GM12875 (cell line): ENCODE data around the gene SLC2A9.

Source experiments
- H3K4me3 ChIP-seq: one replicate; pipeline ENCODE4 v1.5.1; 2011; ENCODE audit warnings: low read depth, low read length, control low read depth
- TF ChIP-seq, protein P1 (sequence below): IDR thresholded peaks from 2 replicates; pipeline ENCODE4 v1.5.1; 2011; ENCODE audit warnings: low read depth, mild to moderate bottlenecking, control low read depth, inconsistent platforms, low read length, moderate library complexity, borderline replicate concordance; ENCODE audit not compliant: insufficient read depth

Gene SLC2A9

DNA sequence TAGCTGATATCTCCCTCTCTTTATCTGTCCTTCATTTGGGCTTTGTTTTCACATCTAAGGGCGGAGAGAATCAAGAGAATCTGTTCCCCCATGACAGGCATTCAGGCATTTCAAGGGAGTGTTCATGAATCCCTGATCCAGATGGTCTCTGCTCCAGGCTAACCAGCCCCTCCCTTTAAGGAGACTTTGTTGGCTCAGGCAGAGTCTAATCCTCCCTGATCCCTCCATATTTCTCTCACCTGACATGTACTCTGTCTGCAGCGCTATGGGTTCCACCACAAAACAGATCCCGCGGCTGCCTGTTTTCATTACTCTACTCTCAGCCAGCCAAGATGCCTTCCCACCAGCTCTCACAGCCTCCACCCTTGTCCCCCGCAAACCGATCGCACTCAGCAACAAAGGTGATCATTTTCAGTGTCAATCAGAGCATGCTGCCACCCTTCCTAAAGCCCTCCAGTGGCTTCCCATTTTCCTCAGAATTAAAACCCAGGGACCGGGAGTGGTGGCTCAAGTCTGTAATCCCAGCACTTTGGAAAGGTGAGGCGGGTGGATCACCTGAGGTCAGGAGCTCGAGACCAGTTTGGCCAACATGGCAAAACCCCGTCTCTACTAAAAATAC lies 30.3 kb upstream of the SLC2A9 start:
- TF ChIP-seq, protein P1, sequence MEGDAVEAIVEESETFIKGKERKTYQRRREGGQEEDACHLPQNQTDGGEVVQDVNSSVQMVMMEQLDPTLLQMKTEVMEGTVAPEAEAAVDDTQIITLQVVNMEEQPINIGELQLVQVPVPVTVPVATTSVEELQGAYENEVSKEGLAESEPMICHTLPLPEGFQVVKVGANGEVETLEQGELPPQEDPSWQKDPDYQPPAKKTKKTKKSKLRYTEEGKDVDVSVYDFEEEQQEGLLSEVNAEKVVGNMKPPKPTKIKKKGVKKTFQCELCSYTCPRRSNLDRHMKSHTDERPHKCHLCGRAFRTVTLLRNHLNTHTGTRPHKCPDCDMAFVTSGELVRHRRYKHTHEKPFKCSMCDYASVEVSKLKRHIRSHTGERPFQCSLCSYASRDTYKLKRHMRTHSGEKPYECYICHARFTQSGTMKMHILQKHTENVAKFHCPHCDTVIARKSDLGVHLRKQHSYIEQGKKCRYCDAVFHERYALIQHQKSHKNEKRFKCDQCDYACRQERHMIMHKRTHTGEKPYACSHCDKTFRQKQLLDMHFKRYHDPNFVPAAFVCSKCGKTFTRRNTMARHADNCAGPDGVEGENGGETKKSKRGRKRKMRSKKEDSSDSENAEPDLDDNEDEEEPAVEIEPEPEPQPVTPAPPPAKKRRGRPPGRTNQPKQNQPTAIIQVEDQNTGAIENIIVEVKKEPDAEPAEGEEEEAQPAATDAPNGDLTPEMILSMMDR, result no peak
- no peak overlapping the region for H3K4me3 ChIP-seq

DNA sequence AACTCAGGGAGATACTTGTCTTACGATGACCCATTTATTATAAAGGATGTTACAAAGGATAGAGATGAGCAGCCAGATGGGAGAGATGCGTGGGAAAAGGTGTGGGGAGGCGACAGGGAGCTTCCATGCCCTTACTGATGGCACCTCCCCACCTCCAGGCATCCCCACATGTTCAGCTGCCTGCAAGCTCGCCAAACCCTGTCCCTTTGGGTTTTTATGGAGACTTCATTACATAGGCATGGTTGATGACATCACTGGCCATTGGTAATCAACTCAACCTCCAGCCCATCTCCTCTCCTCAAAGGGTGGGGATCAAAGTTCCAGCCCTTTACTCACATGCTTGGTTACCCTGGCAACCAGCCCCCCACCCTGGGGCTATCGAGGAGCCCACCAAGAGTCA lies 29.4 kb upstream of the SLC2A9 start:
- TF ChIP-seq, protein P1, result no peak

DNA sequence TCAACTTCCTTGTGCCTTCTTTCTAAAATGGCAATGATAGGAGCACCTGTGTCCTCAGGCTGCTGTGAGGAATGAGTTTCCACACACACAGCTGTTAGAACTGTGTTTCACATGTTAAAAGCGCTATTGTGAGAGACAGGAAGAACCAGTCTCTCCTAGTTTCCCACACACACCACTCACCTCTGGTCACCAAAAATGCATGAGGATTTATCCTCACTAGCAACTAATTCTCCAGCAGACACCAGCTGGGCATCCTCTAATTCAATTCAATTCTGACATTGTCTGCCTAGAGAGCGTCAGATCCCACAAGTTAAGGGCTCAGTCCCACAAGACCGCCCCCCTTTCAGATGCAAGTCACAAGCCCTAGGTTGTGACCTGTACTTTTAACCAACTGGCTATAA lies 29.0 kb upstream of the SLC2A9 start:
- no peak overlapping the region for H3K4me3 ChIP-seq
- TF ChIP-seq, protein P1, result no peak

More for the DNA sequence above, 29.4 kb upstream of the SLC2A9 start:
- no peak overlapping the region for H3K4me3 ChIP-seq

DNA sequence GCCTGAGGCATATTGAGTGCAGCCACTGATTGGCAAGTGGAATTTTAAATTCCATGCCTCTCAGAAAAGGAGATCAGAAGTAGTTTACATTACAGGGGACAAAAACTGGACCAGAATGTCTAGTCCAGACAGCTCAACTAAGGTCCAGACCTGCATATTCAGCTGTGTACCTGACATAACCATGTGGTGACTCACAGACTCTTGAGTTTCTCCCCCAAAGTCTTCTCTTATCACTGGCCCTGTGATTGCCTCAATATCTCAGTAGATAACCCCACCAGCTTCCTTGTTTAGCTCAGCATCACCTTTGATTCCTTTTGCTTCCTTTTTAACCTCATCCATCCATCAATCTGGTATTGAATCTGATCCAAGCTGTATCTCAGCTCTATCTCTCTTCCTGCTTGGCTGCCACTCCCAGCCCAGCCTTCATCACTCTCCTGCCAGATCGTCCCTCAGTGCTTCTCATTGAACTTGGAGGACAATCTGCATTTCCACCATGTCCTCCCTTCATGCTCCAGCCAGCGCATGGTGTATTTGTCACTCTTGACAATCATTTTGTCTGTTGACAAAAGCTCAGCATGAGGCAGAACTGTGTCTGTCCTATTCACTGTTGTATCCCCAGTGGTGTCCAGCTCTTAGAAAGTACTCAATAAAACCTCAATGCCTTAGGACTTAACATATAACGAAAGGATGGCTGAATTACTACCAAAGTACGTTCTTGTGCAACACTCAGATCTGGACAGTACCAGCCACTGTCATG lies 27.8 kb upstream of the SLC2A9 start:
- H3K4me3 ChIP-seq, result no peak overlapping the region
- TF ChIP-seq, protein P1, result no peak

DNA sequence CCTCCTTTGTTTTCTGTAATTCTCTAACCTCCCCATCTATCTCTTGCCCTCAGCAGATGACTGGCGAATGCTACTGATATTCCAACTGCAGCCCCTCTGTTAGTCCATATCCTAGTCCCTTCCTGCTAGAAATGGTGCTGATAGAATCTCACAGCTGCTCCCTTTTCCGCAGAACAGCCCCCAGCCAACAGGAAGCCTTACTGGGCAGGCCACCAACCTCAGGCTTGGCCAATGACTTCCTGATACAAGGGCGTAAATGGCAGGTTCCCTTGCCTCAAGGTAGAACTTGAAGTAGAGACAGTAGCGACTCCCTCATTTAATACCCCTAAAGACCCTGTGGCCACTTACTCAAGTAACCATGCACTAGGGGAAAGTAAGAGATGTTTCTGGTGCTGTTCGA lies 26.7 kb upstream of the SLC2A9 start:
- TF ChIP-seq, protein P1, result no peak
- H3K4me3 ChIP-seq, result no peak overlapping the region

DNA sequence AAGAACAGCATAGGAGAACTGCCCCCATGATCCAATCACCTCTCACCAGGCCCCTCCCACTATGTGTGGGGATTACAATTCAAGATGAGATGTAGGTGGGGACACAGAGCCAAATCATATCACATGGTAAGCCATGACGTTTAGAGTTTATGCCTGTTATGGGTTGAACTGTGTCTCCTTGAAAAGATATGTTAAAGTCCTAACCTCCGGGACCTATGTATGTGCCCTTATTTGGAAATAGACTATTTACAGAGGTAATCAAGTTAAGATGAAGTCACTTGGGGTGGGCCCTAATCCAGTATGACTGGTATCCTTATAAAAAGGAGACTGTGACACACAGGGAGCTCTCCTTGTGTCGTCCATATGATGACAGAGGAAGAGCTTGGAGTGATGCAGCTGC lies 25.2 kb upstream of the SLC2A9 start:
- H3K4me3 ChIP-seq, result no peak overlapping the region
- TF ChIP-seq, protein P1, result no peak

DNA sequence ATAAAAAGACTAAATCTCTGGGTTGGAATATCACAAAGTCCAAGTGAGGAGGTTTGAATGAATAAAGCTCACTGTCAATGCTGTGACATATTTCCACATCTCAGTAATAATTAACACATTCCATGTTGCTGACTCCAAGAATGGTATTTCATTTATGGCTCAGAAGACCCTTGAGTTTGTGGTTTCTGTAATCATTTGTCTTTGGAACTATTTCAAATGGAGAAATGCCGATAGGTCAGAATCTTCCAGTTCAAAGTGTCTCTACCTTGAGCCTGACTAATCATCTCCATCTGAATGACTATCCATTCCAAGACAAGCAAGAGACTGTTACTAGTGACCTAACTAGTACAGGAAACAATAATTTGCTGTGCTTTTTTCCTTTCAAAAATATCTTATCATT lies 24.2 kb upstream of the SLC2A9 start:
- no peak overlapping the region for H3K4me3 ChIP-seq
- TF ChIP-seq, protein P1, result no peak
